BJ (cell line): Measurements from ENCODE around the gene SUGCT. TPM values are rescaled to one million over a fixed set of nuclear protein-coding genes. Genes with fewer than 3 reads are reported as not detected.

Experiments
- CTCF ChIA-PET: fragments of 350-600 bp; formaldehyde crosslinking; extraction: SDS; loops from one replicate; lab custom pipeline; 2021; ENCODE audit warnings: antibody characterized with exemption, inconsistent platforms; lab: Yijun Ruan, JAX
- POLR2A ChIA-PET: fragments of 300-600 bp; sonication (Branson Sonifier 250); formaldehyde crosslinking; extraction: SDS; loops from one replicate; lab custom pipeline; 2021; ENCODE audit warnings: antibody characterized with exemption; lab: Charles Lee
- DNase-seq: peaks from one replicate; pipeline ENCODE4 v3.0.0-alpha.2; 2011; ENCODE audit warnings: low read depth
- H3K27me3 ChIP-seq: 2 replicates; pipeline ENCODE4 v1.6.0; 2011; ENCODE audit warnings: low read length; ENCODE audit not compliant: control insufficient read depth, insufficient read depth
- H3K36me3 ChIP-seq: 2 replicates; pipeline ENCODE4 v1.5.1; 2011; ENCODE audit warnings: low read length; ENCODE audit not compliant: control insufficient read depth, insufficient read depth
- H3K4me3 ChIP-seq: 2 replicates; pipeline ENCODE4 v1.5.1; 2011; ENCODE audit warnings: low read depth, mild to moderate bottlenecking, control low read depth, low read length
- polyA plus RNA-seq: library from polyadenylated mRNA; depleted of rRNA; stranded (reverse); fragments of >200 nt; gene quantifications from 2 replicates; pipeline ENCODE4 v1.2.3, GENCODE V29; 2011
- TF ChIP-seq, protein P1 (sequence below): IDR thresholded peaks from 2 replicates; pipeline ENCODE4 v1.5.1; 2011; ENCODE audit warnings: low read depth, mild to moderate bottlenecking, control low read depth, inconsistent platforms, low read length, moderate library complexity; ENCODE audit not compliant: insufficient read depth

Gene SUGCT
- polyA plus RNA-seq, 1 experiment, result 10.6 TPM

DNA sequence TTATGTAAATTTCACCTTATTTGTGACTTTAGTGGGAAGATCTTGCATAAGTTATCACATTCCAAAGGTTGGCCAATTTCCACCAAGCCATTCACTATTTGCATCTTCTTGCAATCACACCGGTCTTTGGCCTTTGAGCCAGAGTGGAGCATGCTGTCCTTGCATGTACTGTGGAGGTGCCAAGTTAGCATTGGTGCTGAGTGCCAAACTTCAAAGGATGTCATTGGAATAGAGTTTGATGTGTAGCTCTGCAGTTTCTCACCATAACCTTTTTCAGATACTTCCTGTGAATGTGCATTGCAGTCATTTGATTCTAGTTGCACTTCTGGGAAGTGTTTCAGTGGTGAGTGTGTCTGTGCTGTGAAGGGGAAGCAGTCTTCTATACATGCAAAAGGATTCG, 620.6 kb downstream of the SUGCT start:
- Histone ChIP-seq H3K4me3 (no peak overlapping the region), H3K36me3 (no peaks in the 10 kb centered on the region), H3K27me3 (no peaks in the 10 kb centered on the region)
- DNase-seq, result no peak
- POLR2A ChIA-PET, result no interaction called here
- CTCF ChIA-PET, result interaction anchor here (0.6 to 1.0 kb wide), 2 partner anchors 726 to 950 kb away, joined by 3 read pairs; no protein-coding TSS in a partner anchor
- TF ChIP-seq, protein P1, sequence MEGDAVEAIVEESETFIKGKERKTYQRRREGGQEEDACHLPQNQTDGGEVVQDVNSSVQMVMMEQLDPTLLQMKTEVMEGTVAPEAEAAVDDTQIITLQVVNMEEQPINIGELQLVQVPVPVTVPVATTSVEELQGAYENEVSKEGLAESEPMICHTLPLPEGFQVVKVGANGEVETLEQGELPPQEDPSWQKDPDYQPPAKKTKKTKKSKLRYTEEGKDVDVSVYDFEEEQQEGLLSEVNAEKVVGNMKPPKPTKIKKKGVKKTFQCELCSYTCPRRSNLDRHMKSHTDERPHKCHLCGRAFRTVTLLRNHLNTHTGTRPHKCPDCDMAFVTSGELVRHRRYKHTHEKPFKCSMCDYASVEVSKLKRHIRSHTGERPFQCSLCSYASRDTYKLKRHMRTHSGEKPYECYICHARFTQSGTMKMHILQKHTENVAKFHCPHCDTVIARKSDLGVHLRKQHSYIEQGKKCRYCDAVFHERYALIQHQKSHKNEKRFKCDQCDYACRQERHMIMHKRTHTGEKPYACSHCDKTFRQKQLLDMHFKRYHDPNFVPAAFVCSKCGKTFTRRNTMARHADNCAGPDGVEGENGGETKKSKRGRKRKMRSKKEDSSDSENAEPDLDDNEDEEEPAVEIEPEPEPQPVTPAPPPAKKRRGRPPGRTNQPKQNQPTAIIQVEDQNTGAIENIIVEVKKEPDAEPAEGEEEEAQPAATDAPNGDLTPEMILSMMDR, result no peak

DNA sequence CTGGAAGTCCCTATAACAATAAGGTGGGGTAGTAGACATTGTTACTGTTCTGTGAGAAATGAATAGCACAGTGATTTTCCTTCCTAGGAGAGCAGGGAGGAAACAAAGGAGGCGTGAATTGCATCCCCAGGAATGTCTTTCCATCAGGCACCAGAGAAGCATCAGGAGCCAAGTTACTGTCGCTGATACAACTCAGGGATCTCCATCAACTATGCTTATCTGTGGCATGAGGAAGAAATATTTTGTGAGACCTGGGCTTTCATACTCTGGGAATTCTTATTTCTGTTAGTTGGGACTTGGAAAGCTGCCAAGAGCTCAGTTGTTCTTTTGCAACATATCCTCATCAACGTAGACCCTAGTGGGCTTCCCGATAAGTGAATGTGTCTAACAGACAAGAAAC, 622.3 kb downstream of the SUGCT start:
- DNase-seq, result no peak
- CTCF ChIA-PET, result no interaction called here
- TF ChIP-seq, protein P1, result no peak
- H3K27me3 ChIP-seq, result no peaks in the 10 kb centered on the region
- no peak overlapping the region for H3K4me3 ChIP-seq
- no peaks in the 10 kb centered on the region for H3K36me3 ChIP-seq
- POLR2A ChIA-PET, result no interaction called here

DNA sequence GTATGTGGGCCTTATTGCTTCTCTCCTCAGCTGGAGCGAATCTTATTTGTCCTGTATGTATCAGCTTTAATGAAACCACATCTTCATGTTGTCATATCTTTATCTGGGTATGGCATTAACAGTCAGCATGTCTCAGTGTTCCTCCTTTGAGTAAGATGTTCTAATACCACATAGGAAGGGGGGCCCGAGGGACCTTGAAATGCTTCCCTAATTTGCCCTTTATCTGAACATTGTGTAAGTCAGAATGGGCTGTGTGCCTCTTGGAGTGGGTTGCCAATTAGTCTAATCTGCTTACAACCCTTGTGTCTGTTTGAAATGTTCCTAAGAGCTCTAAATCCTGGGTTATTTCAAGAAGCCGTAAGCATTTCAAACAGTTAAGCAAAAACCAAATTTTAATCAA, 623.8 kb downstream of the SUGCT start:
- H3K36me3 ChIP-seq, result no peaks in the 10 kb centered on the region
- CTCF ChIA-PET, result interaction anchor here (0.7 to 1.3 kb wide), 2 partner anchors 46 to 351 kb away, joined by 3 read pairs; no protein-coding TSS in a partner anchor
- no peak overlapping the region for H3K4me3 ChIP-seq
- DNase-seq, result no peak
- POLR2A ChIA-PET, result no interaction called here
- TF ChIP-seq, protein P1, result no peak
- no peaks in the 10 kb centered on the region for H3K27me3 ChIP-seq

DNA sequence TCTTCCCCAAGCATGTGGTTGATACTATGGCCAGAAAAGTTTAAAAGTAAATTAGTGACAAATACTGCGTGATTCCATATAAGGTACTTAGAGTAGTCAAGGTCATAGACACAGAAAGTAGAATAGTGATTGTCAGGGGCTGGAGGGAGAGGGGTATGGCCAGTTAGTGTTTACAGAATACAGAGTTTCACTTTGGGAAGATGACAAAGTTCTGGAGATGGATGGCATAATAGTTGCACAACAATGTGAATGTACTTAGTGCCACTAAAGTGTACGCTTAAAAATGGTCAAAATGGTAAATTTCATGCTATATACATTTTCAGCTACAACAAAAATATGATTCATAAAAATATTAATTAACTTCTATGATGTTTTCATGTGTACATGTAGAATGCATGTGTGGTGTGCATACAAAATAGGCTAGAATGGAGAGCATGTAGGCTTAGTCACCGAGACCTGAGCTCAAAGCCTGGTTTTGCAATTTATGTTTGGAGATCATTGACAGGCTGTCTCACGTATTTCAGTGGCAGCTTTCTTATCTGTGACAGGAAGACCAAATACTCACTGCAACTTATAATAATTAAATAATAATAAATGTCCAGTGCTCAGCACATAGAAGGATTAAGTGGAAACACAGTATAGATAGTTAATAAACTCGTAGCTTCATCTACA, 625.6 kb downstream of the SUGCT start:
- ChIA-PET CTCF (interaction anchor here (0.5 to 6.5 kb wide), 4 partner anchors 11 to 945 kb away, joined by 4 to 31 read pairs (median 6); no protein-coding TSS in a partner anchor), POLR2A (no interaction called here)
- TF ChIP-seq, protein P1, result no peak
- DNase-seq, result no peak
- Histone ChIP-seq H3K27me3 (no peaks in the 10 kb centered on the region), H3K4me3 (no peak overlapping the region), H3K36me3 (no peaks in the 10 kb centered on the region)

DNA sequence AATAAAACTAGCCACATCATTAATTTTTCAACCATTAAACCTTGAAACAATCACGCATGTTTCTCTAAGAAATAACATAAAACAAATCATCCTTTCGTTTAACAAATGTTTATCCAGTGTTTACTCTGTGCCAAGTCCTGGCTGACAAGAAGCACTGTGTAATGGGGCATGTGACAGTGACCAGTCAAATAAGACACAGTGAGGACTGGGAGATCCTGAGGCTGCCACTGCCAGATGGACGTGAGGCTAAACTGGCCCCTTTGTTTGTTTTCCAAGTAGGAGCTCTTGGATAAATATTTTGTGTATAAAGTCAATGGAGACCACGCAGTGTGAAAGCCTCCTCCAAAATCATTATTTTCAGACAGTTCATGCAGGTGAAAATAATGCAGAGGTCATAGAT, 626.2 kb downstream of the SUGCT start:
- ChIA-PET POLR2A (no interaction called here), CTCF (interaction anchor here (0.5 to 6.5 kb wide), 4 partner anchors 12 to 944 kb away, joined by 4 to 31 read pairs (median 6); no protein-coding TSS in a partner anchor)
- Histone ChIP-seq H3K4me3 (no peak overlapping the region), H3K36me3 (no peaks in the 10 kb centered on the region), H3K27me3 (no peaks in the 10 kb centered on the region)
- TF ChIP-seq, protein P1, result no peak
- DNase-seq, result no peak
